Astrocyte (in vitro differentiated cells and primary cell): Measurements from ENCODE around the gene IFI30.

ENCODE experiments used
- CTCF ChIP-seq: IDR thresholded peaks from 2 replicates; pipeline ENCODE4 v1.5.1; 2011; ENCODE audit warnings: low read depth, mild to moderate bottlenecking, inconsistent platforms, low read length, moderate library complexity; ENCODE audit not compliant: insufficient read depth
- EZH2 ChIP-seq: IDR thresholded peaks from 2 replicates; pipeline ENCODE4 v1.6.1; 2012; ENCODE audit warnings: mild to moderate bottlenecking, low read length, inconsistent platforms; ENCODE audit not compliant: insufficient read depth

DNA sequence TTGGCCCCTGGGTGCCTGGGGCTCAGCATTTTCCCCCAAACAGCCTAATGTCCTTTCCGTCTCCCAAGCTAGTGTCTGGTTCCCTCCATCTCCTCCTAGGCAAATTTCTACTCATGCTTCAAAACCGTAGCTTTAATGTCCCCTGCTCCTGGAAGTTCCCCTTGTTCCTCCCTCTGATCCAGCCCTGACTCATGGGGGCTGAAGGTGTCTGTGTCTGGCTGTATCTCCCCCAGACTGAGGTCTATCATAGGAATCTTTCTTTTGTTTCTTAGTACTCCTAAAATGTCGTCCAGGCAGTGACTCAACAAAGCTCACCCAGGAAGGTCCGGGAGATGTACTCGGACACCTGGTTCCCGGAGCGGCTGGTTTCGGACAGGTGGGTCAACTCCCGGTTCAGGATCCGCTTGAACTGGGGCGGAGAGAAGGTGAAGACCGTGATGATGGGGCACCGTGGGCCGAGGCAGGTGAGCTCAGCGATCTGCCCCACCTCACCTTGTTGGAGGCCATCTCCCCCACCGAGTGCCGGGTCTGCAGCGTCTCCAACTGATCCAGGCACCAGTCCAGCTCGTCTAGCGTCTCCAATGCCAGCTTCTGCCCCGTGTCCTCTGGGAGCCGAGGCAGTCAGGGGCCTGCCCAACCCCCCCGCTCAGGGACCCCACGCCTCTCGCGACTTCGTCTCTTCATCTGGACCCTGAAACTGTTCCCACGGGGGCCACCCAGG, 46.5 kb downstream of the IFI30 start:
- TF ChIP-seq CTCF (no peak), EZH2 (no peak)
